HEK293 (cell line): Measurements from ENCODE around the gene MRPL34.

ENCODE experiments used
- CTCF ChIA-PET: fragments of 350-600 bp; formaldehyde crosslinking; extraction: SDS; loops from one replicate; lab custom pipeline; 2021; ENCODE audit warnings: antibody characterized with exemption; lab: Yijun Ruan, JAX
- POLR2A ChIA-PET: fragments of 300-600 bp; formaldehyde crosslinking; extraction: SDS; loops from one replicate; lab custom pipeline; 2020; ENCODE audit warnings: antibody characterized with exemption, inconsistent platforms; lab: Yijun Ruan, JAX
- H3K27ac ChIP-seq: fragments of 200-500 bp; sonication (Bioruptor generic); 2 replicates; pipeline ENCODE4 v1.5.1; 2014; ENCODE audit warnings: low read depth, low read length, control low read depth, inconsistent platforms; ENCODE audit errors: extremely low read depth
- H3K36me3 ChIP-seq, 2 experiments: fragments of 200-500 bp in 1 of 2; sonication (Bioruptor generic) in 1 of 2; 1 replicate in 1 of 2; 2 replicates in 1 of 2; pipeline ENCODE4 v1.5.1; 2014 to 2017; ENCODE audit warnings: inconsistent platforms in 2 of 2, low read length in 2 of 2; ENCODE audit not compliant: control insufficient read depth in 2 of 2, insufficient read depth in 1 of 2
- H3K4me1 ChIP-seq: fragments of 200-500 bp; sonication (Bioruptor generic); 2 replicates; pipeline ENCODE4 v1.5.1; 2014; ENCODE audit warnings: mild to moderate bottlenecking, low read length, inconsistent platforms; ENCODE audit not compliant: control insufficient read depth, insufficient read depth
- H3K4me3 ChIP-seq: 2 replicates; pipeline ENCODE4 v1.5.1; 2011; ENCODE audit warnings: low read depth, mild to moderate bottlenecking, control low read depth, low read length, moderate library complexity
- H3K9me3 ChIP-seq: fragments of 200-500 bp; sonication (Bioruptor generic); 2 replicates; pipeline ENCODE4 v1.5.1; 2014; ENCODE audit warnings: low read depth, low read length, inconsistent platforms; ENCODE audit not compliant: control insufficient read depth, insufficient read depth
- KLF1 ChIP-seq: fragments of 450-650 bp; formaldehyde crosslinking; IDR thresholded peaks from 2 replicates; pipeline ENCODE4 v1.5.1; 2016; ENCODE audit warnings: missing biosample characterization, missing genetic modification characterization
- KLF7 ChIP-seq: fragments of 450-650 bp; formaldehyde crosslinking; IDR thresholded peaks from 2 replicates; pipeline ENCODE4 v1.5.1; 2016; ENCODE audit warnings: missing biosample characterization, missing genetic modification characterization, borderline replicate concordance
- KLF9 ChIP-seq: fragments of 450-650 bp; formaldehyde crosslinking; IDR thresholded peaks from 2 replicates; pipeline ENCODE4 v1.5.1; 2016; ENCODE audit warnings: missing biosample characterization, missing genetic modification characterization, low read depth
- MEIS1 ChIP-seq: sonication (generic); formaldehyde crosslinking; IDR thresholded peaks from 2 replicates; pipeline ENCODE4 v1.8.1; 2022; ENCODE audit warnings: missing genetic modification reagents, mild to moderate bottlenecking, borderline replicate concordance
- PRDM1 ChIP-seq: fragments of 450-650 bp; formaldehyde crosslinking; IDR thresholded peaks from 2 replicates; pipeline ENCODE4; 2016; ENCODE audit warnings: missing biosample characterization, missing genetic modification characterization
- RBAK ChIP-seq: fragments of 450-650 bp; formaldehyde crosslinking; IDR thresholded peaks from 2 replicates; pipeline ENCODE4 v1.5.1; 2016; ENCODE audit warnings: missing biosample characterization, missing genetic modification characterization
- SCRT1 ChIP-seq: fragments of 450-650 bp; formaldehyde crosslinking; IDR thresholded peaks from 2 replicates; pipeline ENCODE4 v1.5.1; 2016; ENCODE audit warnings: missing biosample characterization, missing genetic modification characterization, borderline replicate concordance
- SCRT2 ChIP-seq: fragments of 450-650 bp; formaldehyde crosslinking; IDR thresholded peaks from 2 replicates; pipeline ENCODE4 v1.5.1; 2016; ENCODE audit warnings: missing biosample characterization, missing genetic modification characterization
- WT1 ChIP-seq: fragments of 450-650 bp; formaldehyde crosslinking; IDR thresholded peaks from 2 replicates; pipeline ENCODE4 v1.5.1; 2016; ENCODE audit warnings: missing biosample characterization, missing genetic modification characterization
- ZEB2 ChIP-seq: fragments of 450-650 bp; formaldehyde crosslinking; IDR thresholded peaks from 2 replicates; pipeline ENCODE4 v1.5.1; 2016; ENCODE audit warnings: missing biosample characterization, missing genetic modification characterization
- ZFP69B ChIP-seq: fragments of 450-650 bp; formaldehyde crosslinking; IDR thresholded peaks from 2 replicates; pipeline ENCODE4 v1.5.1; 2016; ENCODE audit warnings: missing biosample characterization, missing genetic modification characterization
- ZNF10 ChIP-seq: fragments of 450-650 bp; formaldehyde crosslinking; IDR thresholded peaks from 2 replicates; pipeline ENCODE4 v1.5.1; 2017; ENCODE audit warnings: missing biosample characterization, missing genetic modification characterization
- ZNF121 ChIP-seq: fragments of 450-650 bp; formaldehyde crosslinking; IDR thresholded peaks from 2 replicates; pipeline ENCODE4 v1.5.1; 2016; ENCODE audit warnings: missing biosample characterization, missing genetic modification characterization
- ZNF155 ChIP-seq: fragments of 450-650 bp; formaldehyde crosslinking; IDR thresholded peaks from 2 replicates; pipeline ENCODE4 v1.5.1; 2016; ENCODE audit warnings: missing biosample characterization, missing genetic modification characterization
- ZNF16 ChIP-seq: fragments of 450-650 bp; formaldehyde crosslinking; IDR thresholded peaks from 2 replicates; pipeline ENCODE4 v1.5.1; 2016; ENCODE audit warnings: low read depth, missing biosample characterization, missing genetic modification characterization
- ZNF239 ChIP-seq: fragments of 450-650 bp; formaldehyde crosslinking; IDR thresholded peaks from 2 replicates; pipeline ENCODE4 v1.5.1; 2016; ENCODE audit warnings: missing biosample characterization, missing genetic modification characterization
- ZNF366 ChIP-seq: fragments of 450-650 bp; formaldehyde crosslinking; conservative IDR thresholded peaks from 2 replicates; pipeline ENCODE4 v1.5.1; 2016; ENCODE audit warnings: missing biosample characterization, missing genetic modification characterization
- ZNF514 ChIP-seq: fragments of 450-650 bp; formaldehyde crosslinking; IDR thresholded peaks from 2 replicates; pipeline ENCODE4 v1.5.1; 2016; ENCODE audit warnings: missing biosample characterization, missing genetic modification characterization
- ZNF544 ChIP-seq: fragments of 450-650 bp; formaldehyde crosslinking; IDR thresholded peaks from 2 replicates; pipeline ENCODE4 v1.5.0; 2017; ENCODE audit warnings: missing biosample characterization, missing genetic modification characterization
- ZNF561 ChIP-seq: fragments of 450-650 bp; IDR thresholded peaks from 2 replicates; pipeline ENCODE4 v1.5.1; 2018; ENCODE audit warnings: missing biosample characterization, missing genetic modification characterization, borderline replicate concordance
- ZNF670 ChIP-seq: fragments of 450-650 bp; formaldehyde crosslinking; IDR thresholded peaks from 2 replicates; pipeline ENCODE4 v1.5.1; 2016; ENCODE audit warnings: missing biosample characterization, missing genetic modification characterization, low read depth
- ZNF707 ChIP-seq: fragments of 450-650 bp; formaldehyde crosslinking; IDR thresholded peaks from 2 replicates; pipeline ENCODE4 v1.5.1; 2016; ENCODE audit warnings: missing biosample characterization, missing genetic modification characterization
- ZNF776 ChIP-seq: fragments of 450-650 bp; formaldehyde crosslinking; IDR thresholded peaks from 2 replicates; pipeline ENCODE4 v1.5.0; 2017; ENCODE audit warnings: missing biosample characterization, missing genetic modification characterization, borderline replicate concordance
- ZNF791 ChIP-seq: fragments of 450-650 bp; formaldehyde crosslinking; IDR thresholded peaks from 2 replicates; pipeline ENCODE4 v1.5.1; 2016; ENCODE audit warnings: missing biosample characterization, missing genetic modification characterization
- ZSCAN23 ChIP-seq: fragments of 450-650 bp; formaldehyde crosslinking; IDR thresholded peaks from 2 replicates; pipeline ENCODE4 v1.5.1; 2016; ENCODE audit warnings: missing biosample characterization, missing genetic modification characterization
- TF ChIP-seq, protein P1 (sequence below): fragments of 450-650 bp; formaldehyde crosslinking; IDR thresholded peaks from 2 replicates; pipeline ENCODE4; 2016; ENCODE audit warnings: missing biosample characterization, missing genetic modification characterization
- TF ChIP-seq, protein P2 (sequence below): sonication (generic); formaldehyde crosslinking; IDR thresholded peaks from 2 replicates; pipeline ENCODE4 v1.8.1; 2022; ENCODE audit warnings: mild to moderate bottlenecking, moderate library complexity, missing genetic modification reagents
- TF ChIP-seq, protein P3 (sequence below): fragments of 450-650 bp; formaldehyde crosslinking; IDR thresholded peaks from 2 replicates; pipeline ENCODE4 v1.5.1; 2016; ENCODE audit warnings: missing biosample characterization, missing genetic modification characterization
- TF ChIP-seq, protein P4 (sequence below): fragments of 450-650 bp; formaldehyde crosslinking; IDR thresholded peaks from 2 replicates; pipeline ENCODE4 v1.5.1; 2017; ENCODE audit warnings: missing biosample characterization, missing genetic modification characterization

The MRPL34 gene

DNA sequence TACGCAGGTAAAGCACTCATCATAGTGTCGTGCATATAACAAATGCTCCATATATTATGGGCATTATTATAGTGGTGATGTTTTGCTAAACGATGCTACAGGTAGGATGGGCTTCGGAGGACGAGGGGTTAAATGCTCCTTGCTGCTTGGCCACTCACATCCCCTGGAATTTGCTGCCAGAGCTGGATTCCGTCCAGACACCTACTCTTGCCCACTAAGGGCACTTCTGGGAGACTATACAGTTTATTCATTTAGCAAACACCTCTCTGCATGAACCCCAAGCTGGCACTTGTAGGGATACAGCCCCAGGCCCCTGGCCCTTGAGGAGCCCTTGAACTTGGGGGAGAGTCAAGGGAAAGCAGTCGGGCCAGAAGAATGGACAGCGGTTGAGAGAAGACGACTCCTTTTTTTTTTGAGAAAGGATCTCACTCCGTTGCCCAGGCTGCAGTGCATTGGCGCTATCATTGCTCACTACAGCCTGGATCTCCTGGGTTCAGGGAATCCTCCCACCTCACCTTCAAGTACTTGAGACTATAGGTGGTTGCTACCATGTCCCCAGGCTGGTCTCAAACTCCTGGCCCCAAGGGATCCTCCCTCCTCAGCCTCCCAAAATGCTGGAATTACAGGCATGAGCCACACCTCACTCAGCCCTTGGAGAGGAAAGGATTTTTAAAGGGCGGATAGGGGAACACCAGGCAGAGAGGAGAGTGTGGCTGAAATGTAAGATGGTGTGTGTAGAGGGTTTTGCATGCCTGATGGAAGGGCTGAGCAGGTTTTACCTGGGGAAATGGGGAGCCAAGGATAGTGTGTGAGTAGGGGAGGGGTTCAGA, 1.1 kb upstream of the MRPL34 start:
- peaks cover 0 to 18% of the 10 kb centered on the region in 2 experiments; a peak in 1 of 3 replicates for H3K36me3 ChIP-seq
- H3K27ac ChIP-seq = no peak overlapping the region
- POLR2A ChIA-PET = interaction anchor here (0.5 to 2.8 kb wide), 19 partner anchors 8 to 1013 kb away, joined by 3 to 28 read pairs (median 4); partner anchors contain the start of genes BABAM1, NR2F6 and USE1
- peaks cover 3% of the 10 kb centered on the region for H3K4me1 ChIP-seq
- CTCF ChIA-PET = interaction anchor here (0.5 to 1.7 kb wide), 17 partner anchors 8 to 969 kb away, joined by 3 to 9 read pairs (median 4); partner anchors contain the start of genes ANO8 and IQCN
- TF ChIP-seq KLF1 (tag by site-specific recombination) (no peak), WT1 (tag by site-specific recombination) (0 out of 2 replicates have a peak, but pooled peaks have one; percentile 6), ZNF121 (tag by site-specific recombination) (peak; percentile 85), SCRT2 (tag by site-specific recombination) (peak; percentile 68), ZNF514 (tag by site-specific recombination) (no peak), ZNF239 (tag by site-specific recombination) (no peak), KLF7 (tag by site-specific recombination) (no peak), ZNF544 (tag by site-specific recombination) (no peak), ZNF10 (tag by site-specific recombination) (no peak), ZNF16 (tag by site-specific recombination) (peak; percentile 90), ZNF670 (tag by site-specific recombination) (no peak), RBAK (tag by site-specific recombination) (no peak), SCRT1 (tag by site-specific recombination) (0 out of 2 replicates have a peak, but pooled peaks have one; percentile 19), ZSCAN23 (tag by site-specific recombination) (no peak), ZNF155 (tag by site-specific recombination) (no peak), ZFP69B (tag by site-specific recombination) (no peak), ZNF366 (no peak), PRDM1 (tag by site-specific recombination) (no peak), KLF9 (tag by site-specific recombination) (no peak), MEIS1 (CRISPR knock-in tag) (no peak), ZNF707 (no peak), ZNF776 (tag by site-specific recombination) (no peak)
- TF ChIP-seq, protein P1, sequence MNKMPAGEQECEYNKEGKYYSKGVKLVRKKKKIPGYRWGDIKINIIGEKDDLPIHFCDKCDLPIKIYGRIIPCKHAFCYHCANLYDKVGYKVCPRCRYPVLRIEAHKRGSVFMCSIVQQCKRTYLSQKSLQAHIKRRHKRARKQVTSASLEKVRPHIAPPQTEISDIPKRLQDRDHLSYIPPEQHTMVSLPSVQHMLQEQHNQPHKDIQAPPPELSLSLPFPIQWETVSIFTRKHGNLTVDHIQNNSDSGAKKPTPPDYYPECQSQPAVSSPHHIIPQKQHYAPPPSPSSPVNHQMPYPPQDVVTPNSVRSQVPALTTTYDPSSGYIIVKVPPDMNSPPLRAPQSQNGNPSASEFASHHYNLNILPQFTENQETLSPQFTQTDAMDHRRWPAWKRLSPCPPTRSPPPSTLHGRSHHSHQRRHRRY (tag by site-specific recombination) = no peak
- TF ChIP-seq, protein P2, sequence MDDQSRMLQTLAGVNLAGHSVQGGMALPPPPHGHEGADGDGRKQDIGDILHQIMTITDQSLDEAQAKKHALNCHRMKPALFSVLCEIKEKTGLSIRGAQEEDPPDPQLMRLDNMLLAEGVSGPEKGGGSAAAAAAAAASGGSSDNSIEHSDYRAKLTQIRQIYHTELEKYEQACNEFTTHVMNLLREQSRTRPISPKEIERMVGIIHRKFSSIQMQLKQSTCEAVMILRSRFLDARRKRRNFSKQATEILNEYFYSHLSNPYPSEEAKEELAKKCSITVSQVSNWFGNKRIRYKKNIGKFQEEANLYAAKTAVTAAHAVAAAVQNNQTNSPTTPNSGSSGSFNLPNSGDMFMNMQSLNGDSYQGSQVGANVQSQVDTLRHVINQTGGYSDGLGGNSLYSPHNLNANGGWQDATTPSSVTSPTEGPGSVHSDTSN (CRISPR knock-in tag) = no peak
- H3K4me3 ChIP-seq = no peak overlapping the region
- no peaks in the 10 kb centered on the region for H3K9me3 ChIP-seq

- H3K4me3 ChIP-seq = peak overlapping the region; percentile 16; the same call in 1 of the 2 replicates
- peaks cover 3% of the 10 kb centered on the region for H3K4me1 ChIP-seq
- H3K36me3 ChIP-seq = peaks cover 0 to 16% of the 10 kb centered on the region in 2 experiments; a peak in 1 of 3 replicates
- H3K9me3 ChIP-seq = no peaks in the 10 kb centered on the region
- POLR2A ChIA-PET = interaction anchor here (0.5 to 2.8 kb wide), 18 partner anchors 8 to 1013 kb away, joined by 3 to 28 read pairs (median 4); partner anchors contain the start of genes BABAM1, NR2F6 and USE1
- H3K27ac ChIP-seq = no peak overlapping the region
- CTCF ChIA-PET = interaction anchor here (0.5 to 1.7 kb wide), 13 partner anchors 9 to 969 kb away, joined by 3 to 9 read pairs (median 3); partner anchors contain the start of genes ANO8 and IQCN
- TF ChIP-seq, protein P1 (tag by site-specific recombination) = no peak
- TF ChIP-seq, protein P3, sequence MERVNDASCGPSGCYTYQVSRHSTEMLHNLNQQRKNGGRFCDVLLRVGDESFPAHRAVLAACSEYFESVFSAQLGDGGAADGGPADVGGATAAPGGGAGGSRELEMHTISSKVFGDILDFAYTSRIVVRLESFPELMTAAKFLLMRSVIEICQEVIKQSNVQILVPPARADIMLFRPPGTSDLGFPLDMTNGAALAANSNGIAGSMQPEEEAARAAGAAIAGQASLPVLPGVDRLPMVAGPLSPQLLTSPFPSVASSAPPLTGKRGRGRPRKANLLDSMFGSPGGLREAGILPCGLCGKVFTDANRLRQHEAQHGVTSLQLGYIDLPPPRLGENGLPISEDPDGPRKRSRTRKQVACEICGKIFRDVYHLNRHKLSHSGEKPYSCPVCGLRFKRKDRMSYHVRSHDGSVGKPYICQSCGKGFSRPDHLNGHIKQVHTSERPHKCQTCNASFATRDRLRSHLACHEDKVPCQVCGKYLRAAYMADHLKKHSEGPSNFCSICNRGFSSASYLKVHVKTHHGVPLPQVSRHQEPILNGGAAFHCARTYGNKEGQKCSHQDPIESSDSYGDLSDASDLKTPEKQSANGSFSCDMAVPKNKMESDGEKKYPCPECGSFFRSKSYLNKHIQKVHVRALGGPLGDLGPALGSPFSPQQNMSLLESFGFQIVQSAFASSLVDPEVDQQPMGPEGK = peak; percentile 76; the same call in 1 of the 2 replicates
- TF ChIP-seq ZEB2 (tag by site-specific recombination) (no peak), ZNF791 (tag by site-specific recombination) (no peak), ZNF561 (tag by site-specific recombination) (no peak)
- TF ChIP-seq, protein P4, sequence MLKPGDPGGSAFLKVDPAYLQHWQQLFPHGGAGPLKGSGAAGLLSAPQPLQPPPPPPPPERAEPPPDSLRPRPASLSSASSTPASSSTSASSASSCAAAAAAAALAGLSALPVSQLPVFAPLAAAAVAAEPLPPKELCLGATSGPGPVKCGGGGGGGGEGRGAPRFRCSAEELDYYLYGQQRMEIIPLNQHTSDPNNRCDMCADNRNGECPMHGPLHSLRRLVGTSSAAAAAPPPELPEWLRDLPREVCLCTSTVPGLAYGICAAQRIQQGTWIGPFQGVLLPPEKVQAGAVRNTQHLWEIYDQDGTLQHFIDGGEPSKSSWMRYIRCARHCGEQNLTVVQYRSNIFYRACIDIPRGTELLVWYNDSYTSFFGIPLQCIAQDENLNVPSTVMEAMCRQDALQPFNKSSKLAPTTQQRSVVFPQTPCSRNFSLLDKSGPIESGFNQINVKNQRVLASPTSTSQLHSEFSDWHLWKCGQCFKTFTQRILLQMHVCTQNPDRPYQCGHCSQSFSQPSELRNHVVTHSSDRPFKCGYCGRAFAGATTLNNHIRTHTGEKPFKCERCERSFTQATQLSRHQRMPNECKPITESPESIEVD (tag by site-specific recombination) = no peak
These were observed 506 bp upstream of the MRPL34 start for GRCh38 chr19:17305216-17305516.
